H9 (cell line): Measurements from ENCODE around the gene P3H3. TPM values are rescaled to one million over a fixed set of nuclear protein-coding genes. Genes with fewer than 3 reads are reported as not detected.

Experiments
- DNase-seq: peaks from one replicate; pipeline ENCODE4 v3.0.0-alpha.2; 2017
- H2AFZ ChIP-seq: one replicate; pipeline ENCODE4 v1.6.1; 2013; ENCODE audit warnings: mild to moderate bottlenecking, low read length, control low read depth, moderate library complexity
- H2AK5ac ChIP-seq: 2 replicates; pipeline ENCODE4 v1.6.1; 2013; ENCODE audit warnings: low read length, control low read depth, mixed read lengths; ENCODE audit not compliant: insufficient read length
- H2BK120ac ChIP-seq: one replicate; pipeline ENCODE4 v1.6.1; 2013; ENCODE audit warnings: low read depth, mild to moderate bottlenecking, low read length, control low read depth, inconsistent platforms; ENCODE audit not compliant: poor library complexity, severe bottlenecking
- H2BK12ac ChIP-seq: 2 replicates; pipeline ENCODE4 v1.6.1; 2013; ENCODE audit warnings: low read length, control low read depth, mixed read lengths, low read depth; ENCODE audit not compliant: insufficient read length
- H2BK15ac ChIP-seq: 2 replicates; pipeline ENCODE4 v1.6.1; 2013; ENCODE audit warnings: low read depth, low read length, control low read depth
- H2BK20ac ChIP-seq: one replicate; pipeline ENCODE4 v1.6.1; 2013; ENCODE audit warnings: low read depth, mild to moderate bottlenecking, low read length, control low read depth, inconsistent platforms; ENCODE audit not compliant: poor library complexity, severe bottlenecking
- H2BK5ac ChIP-seq: 2 replicates; pipeline ENCODE4 v1.6.1; 2013; ENCODE audit warnings: low read length, control low read depth, mixed read lengths; ENCODE audit not compliant: insufficient read length
- H3K14ac ChIP-seq: 2 replicates; pipeline ENCODE4 v1.6.1; 2013; ENCODE audit warnings: low read length, control low read depth; ENCODE audit not compliant: insufficient read depth
- H3K18ac ChIP-seq: 2 replicates; pipeline ENCODE4 v1.6.1; 2013; ENCODE audit warnings: low read depth, mild to moderate bottlenecking, mixed read lengths, low read length, control low read depth; ENCODE audit not compliant: insufficient read length
- H3K23ac ChIP-seq: 2 replicates; pipeline ENCODE4 v1.6.1; 2013; ENCODE audit warnings: low read length, control low read depth, mixed read lengths, low read depth; ENCODE audit not compliant: insufficient read length
- H3K23me2 ChIP-seq: 2 replicates; pipeline ENCODE4 v1.6.1; 2013; ENCODE audit warnings: low read depth, mild to moderate bottlenecking, mixed read lengths, low read length, control low read depth; ENCODE audit not compliant: insufficient read length, poor library complexity, severe bottlenecking
- H3K27ac ChIP-seq: 2 replicates; pipeline ENCODE4 v1.5.1; 2013; ENCODE audit warnings: low read length, control low read depth, mixed read lengths, low read depth; ENCODE audit not compliant: insufficient read length
- H3K27me3 ChIP-seq: 2 replicates; pipeline ENCODE4 v1.6.1; 2013; ENCODE audit warnings: low read length, control low read depth, inconsistent platforms; ENCODE audit not compliant: insufficient read depth
- H3K4ac ChIP-seq: 2 replicates; pipeline ENCODE4 v1.6.1; 2013; ENCODE audit warnings: low read depth, mild to moderate bottlenecking, control low read depth, inconsistent platforms, low read length, moderate library complexity
- H3K4me1 ChIP-seq: 2 replicates; pipeline ENCODE4 v1.6.1; 2013; ENCODE audit warnings: low read length, control low read depth, inconsistent platforms; ENCODE audit not compliant: insufficient read depth
- H3K4me2 ChIP-seq: 2 replicates; pipeline ENCODE4 v1.6.1; 2013; ENCODE audit warnings: low read length, control low read depth, mixed read lengths; ENCODE audit not compliant: insufficient read length, insufficient read depth
- H3K56ac ChIP-seq: 2 replicates; pipeline ENCODE4 v1.6.1; 2013; ENCODE audit warnings: low read depth, mild to moderate bottlenecking, mixed read lengths, low read length, control low read depth; ENCODE audit not compliant: insufficient read length
- H3K79me1 ChIP-seq: 2 replicates; pipeline ENCODE4 v1.6.1; 2013; ENCODE audit warnings: low read depth, mild to moderate bottlenecking, moderate library complexity, low read length, control low read depth, inconsistent platforms; ENCODE audit not compliant: insufficient read depth, poor library complexity, severe bottlenecking
- H3K79me2 ChIP-seq: 2 replicates; pipeline ENCODE4 v1.6.1; 2013; ENCODE audit warnings: low read length, control low read depth, inconsistent platforms; ENCODE audit not compliant: insufficient read depth
- H3K9ac ChIP-seq: 2 replicates; pipeline ENCODE4 v1.6.1; 2013; ENCODE audit warnings: low read length, control low read depth, mixed read lengths; ENCODE audit not compliant: insufficient read length; ENCODE audit errors: extremely low read depth
- H3K9me3 ChIP-seq: one replicate; pipeline ENCODE4 v1.6.1; 2013; ENCODE audit warnings: low read depth, low read length, inconsistent platforms; ENCODE audit not compliant: control insufficient read depth
- H3T11ph ChIP-seq: one replicate; pipeline ENCODE4 v1.6.1; 2013; ENCODE audit warnings: mild to moderate bottlenecking, low read length, control low read depth, inconsistent platforms
- H4K20me1 ChIP-seq: one replicate; pipeline ENCODE4 v1.6.1; 2013; ENCODE audit not compliant: control insufficient read depth, insufficient read length, insufficient read depth
- H4K5ac ChIP-seq: 2 replicates; pipeline ENCODE4 v1.6.1; 2013; ENCODE audit warnings: low read depth, mild to moderate bottlenecking, mixed read lengths, low read length, control low read depth; ENCODE audit not compliant: insufficient read length
- H4K8ac ChIP-seq: replicated peaks from 2 replicates; pipeline ENCODE4 v1.6.1; 2013; ENCODE audit warnings: low read length, control low read depth, mixed read lengths, low read depth; ENCODE audit not compliant: insufficient read length
- H4K91ac ChIP-seq: 2 replicates; pipeline ENCODE4 v1.6.1; 2013; ENCODE audit warnings: low read depth, mild to moderate bottlenecking, moderate library complexity, mixed read lengths, low read length, control low read depth; ENCODE audit not compliant: insufficient read length
- H3K27ac Mint-ChIP-seq, 3 experiments: 2 replicates in 2 of 3; 3 replicates in 1 of 3; pipeline ENCODE4 v1.8.0; 2020 to 2021; ENCODE audit warnings: mixed read lengths in 3 of 3, mild to moderate bottlenecking in 1 of 3, moderate library complexity in 1 of 3
- H3K27me3 Mint-ChIP-seq: 2 replicates; pipeline ENCODE4 v1.8.0; 2021; ENCODE audit warnings: low read depth, mild to moderate bottlenecking, moderate library complexity, mixed read lengths
- H3K36me3 Mint-ChIP-seq, 3 experiments: 2 replicates in 2 of 3; 3 replicates in 1 of 3; pipeline ENCODE4 v1.8.0; 2020 to 2021; ENCODE audit warnings: low read depth in 3 of 3, mixed read lengths in 3 of 3; ENCODE audit not compliant: insufficient read depth in 1 of 3
- H3K4me1 Mint-ChIP-seq, 2 experiments: 2 replicates each; pipeline ENCODE4 v1.8.0; 2020; ENCODE audit warnings: mixed read lengths in 2 of 2
- H3K4me3 Mint-ChIP-seq, 2 experiments: 2 replicates in 1 of 2; 3 replicates in 1 of 2; pipeline ENCODE4 v1.8.0; 2020 to 2021; ENCODE audit warnings: mild to moderate bottlenecking in 2 of 2, mixed read lengths in 2 of 2, moderate library complexity in 1 of 2
- H3K9me3 Mint-ChIP-seq, 2 experiments: 2 replicates in 1 of 2; 3 replicates in 1 of 2; pipeline ENCODE4 v1.8.0; 2020; ENCODE audit warnings: mild to moderate bottlenecking in 2 of 2, mixed read lengths in 2 of 2, moderate library complexity in 1 of 2
- WGBS: extraction: QIAGEN DNeasy Blood & Tissue Kit; methylation state at CpG from one replicate; pipeline ENCODE4 v1.1.7; 2013; ENCODE audit warnings: missing lambda C conversion rate, low lambda C conversion rate, mixed read lengths; ENCODE audit not compliant: insufficient read length; ENCODE audit errors: extremely low coverage; 5-methylcytosine and 5-hydroxymethylcytosine counted together
- total RNA-seq: library from RNA; stranded (reverse); gene quantifications from 2 replicates; pipeline ENCODE4 v1.2.1, GENCODE V29; 2021
- TF ChIP-seq, protein P1 (sequence below): fragments of 200-600 bp; sonication (generic); conservative IDR thresholded peaks from 3 replicates; pipeline ENCODE4 v1.8.0; 2021; ENCODE audit warnings: antibody characterized with exemption, mild to moderate bottlenecking

P3H3 gene
- total RNA-seq, 1 experiment from 2014 or later: 55.0 TPM

DNA sequence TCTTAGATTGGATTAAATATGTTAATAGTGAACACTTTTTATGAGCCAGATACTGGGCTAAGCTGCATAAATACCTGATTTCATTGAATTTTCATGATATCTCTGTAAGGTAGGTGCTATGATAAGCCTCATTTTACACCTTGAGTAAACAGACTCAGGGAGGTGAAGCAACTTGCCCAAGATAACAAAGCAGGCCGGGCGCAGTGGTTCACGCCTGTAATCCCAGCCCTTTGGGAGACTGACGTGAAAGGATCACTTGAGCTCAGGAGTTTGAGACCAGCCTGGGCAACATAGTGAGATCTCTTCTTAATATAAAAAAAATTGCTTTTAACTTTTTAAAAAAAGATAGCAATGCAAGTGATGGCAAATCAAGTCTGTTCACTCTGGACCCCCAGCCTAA lies 13.9 kb downstream of the P3H3 start:
- Mint-ChIP-seq H3K9me3 (no peaks in the 10 kb centered on the region; a peak in 1 of 5 replicates), H3K4me1 (peaks cover 4 to 21% of the 10 kb centered on the region in 2 experiments; a peak in 3 of 4 replicates), H3K4me3 (no peak overlapping the region), H3K27me3 (no peaks in the 10 kb centered on the region), H3K27ac (no peak overlapping the region), H3K36me3 (peaks cover 28 to 75% (median 70%) of the 10 kb centered on the region in 3 experiments)
- no peaks in the 10 kb centered on the region for H3K79me1 ChIP-seq
- no CpG with 5 or more reads among the region's 4 CpGs for WGBS
- H3K18ac ChIP-seq: no peak overlapping the region
- H4K91ac ChIP-seq: no peak overlapping the region
- no peak for DNase-seq
- H3T11ph ChIP-seq: no peak overlapping the region
- H2BK5ac ChIP-seq: no peak overlapping the region
- H3K27me3 ChIP-seq: no peaks in the 10 kb centered on the region
- TF ChIP-seq, protein P1, sequence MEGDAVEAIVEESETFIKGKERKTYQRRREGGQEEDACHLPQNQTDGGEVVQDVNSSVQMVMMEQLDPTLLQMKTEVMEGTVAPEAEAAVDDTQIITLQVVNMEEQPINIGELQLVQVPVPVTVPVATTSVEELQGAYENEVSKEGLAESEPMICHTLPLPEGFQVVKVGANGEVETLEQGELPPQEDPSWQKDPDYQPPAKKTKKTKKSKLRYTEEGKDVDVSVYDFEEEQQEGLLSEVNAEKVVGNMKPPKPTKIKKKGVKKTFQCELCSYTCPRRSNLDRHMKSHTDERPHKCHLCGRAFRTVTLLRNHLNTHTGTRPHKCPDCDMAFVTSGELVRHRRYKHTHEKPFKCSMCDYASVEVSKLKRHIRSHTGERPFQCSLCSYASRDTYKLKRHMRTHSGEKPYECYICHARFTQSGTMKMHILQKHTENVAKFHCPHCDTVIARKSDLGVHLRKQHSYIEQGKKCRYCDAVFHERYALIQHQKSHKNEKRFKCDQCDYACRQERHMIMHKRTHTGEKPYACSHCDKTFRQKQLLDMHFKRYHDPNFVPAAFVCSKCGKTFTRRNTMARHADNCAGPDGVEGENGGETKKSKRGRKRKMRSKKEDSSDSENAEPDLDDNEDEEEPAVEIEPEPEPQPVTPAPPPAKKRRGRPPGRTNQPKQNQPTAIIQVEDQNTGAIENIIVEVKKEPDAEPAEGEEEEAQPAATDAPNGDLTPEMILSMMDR: no peak
- H3K4me2 ChIP-seq: no peak overlapping the region
- H3K4ac ChIP-seq: no peak overlapping the region
- no peaks in the 10 kb centered on the region for H3K4me1 ChIP-seq
- no peaks in the 10 kb centered on the region for H3K9me3 ChIP-seq
- no peak overlapping the region for H2BK15ac ChIP-seq
- H2BK20ac ChIP-seq: no peak overlapping the region
- H2BK120ac ChIP-seq: no peak overlapping the region
- no peaks in the 10 kb centered on the region for H3K23me2 ChIP-seq
- no peak overlapping the region for H3K14ac ChIP-seq
- no peak overlapping the region for H3K27ac ChIP-seq
- no peak overlapping the region for H4K5ac ChIP-seq
- no peak overlapping the region for H3K56ac ChIP-seq
- no peaks in the 10 kb centered on the region for H3K79me2 ChIP-seq
- no peak overlapping the region for H3K23ac ChIP-seq
- H2AFZ ChIP-seq: no peak overlapping the region
- H2BK12ac ChIP-seq: no peak overlapping the region
- no peaks in the 10 kb centered on the region for H4K20me1 ChIP-seq
- no peak overlapping the region for H2AK5ac ChIP-seq
- H4K8ac ChIP-seq: no peak overlapping the region
- no peak overlapping the region for H3K9ac ChIP-seq
